ENCODE results near the gene BNIP5.
"Not testable (repeated sequence)": the region's sequence is repeated elsewhere in the genome, so short reads cannot be mapped to it uniquely, and the experiment has no call there.

The BNIP5 gene

DNA sequence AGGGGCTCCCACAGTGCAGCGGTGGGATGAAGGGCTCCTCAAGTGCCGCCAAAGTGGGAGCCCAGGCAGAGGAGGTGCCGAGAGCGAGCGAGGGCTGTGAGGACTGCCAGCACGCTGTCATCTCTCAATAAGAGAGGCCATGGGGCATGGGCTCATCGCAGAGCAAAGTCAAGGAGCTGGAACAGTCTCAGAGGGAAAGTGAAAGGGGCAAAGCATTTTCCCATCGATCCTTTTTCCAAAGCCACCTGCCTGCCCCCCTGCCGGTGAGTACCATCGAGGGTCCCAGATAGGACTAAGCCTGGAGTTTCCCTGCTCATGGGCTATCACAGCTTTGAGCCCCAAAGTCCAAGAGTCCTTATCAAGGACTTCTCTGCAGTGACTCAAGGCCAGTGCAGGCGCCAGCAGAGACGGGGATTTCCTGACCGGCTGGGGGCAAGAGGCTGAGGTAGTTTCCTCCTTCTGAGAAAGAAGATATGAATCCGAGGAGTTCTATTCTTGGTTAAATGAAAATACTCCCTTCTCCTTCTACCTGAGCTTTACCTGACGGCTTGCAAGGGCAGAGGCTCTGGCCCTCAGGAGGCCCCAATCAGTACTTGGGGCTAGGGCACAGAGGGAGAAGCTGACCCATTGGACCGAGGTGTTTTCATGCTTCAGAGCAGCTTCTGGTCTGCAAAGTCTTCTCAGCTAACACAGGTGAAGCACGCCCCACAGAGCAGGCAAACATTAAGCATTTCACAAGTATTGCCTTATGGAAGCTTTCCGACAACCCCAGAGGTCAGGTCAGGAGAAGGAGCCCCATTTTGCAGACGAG lies 28.2 kb upstream of the BNIP5 start:
- DNase-seq: no peak

DNA sequence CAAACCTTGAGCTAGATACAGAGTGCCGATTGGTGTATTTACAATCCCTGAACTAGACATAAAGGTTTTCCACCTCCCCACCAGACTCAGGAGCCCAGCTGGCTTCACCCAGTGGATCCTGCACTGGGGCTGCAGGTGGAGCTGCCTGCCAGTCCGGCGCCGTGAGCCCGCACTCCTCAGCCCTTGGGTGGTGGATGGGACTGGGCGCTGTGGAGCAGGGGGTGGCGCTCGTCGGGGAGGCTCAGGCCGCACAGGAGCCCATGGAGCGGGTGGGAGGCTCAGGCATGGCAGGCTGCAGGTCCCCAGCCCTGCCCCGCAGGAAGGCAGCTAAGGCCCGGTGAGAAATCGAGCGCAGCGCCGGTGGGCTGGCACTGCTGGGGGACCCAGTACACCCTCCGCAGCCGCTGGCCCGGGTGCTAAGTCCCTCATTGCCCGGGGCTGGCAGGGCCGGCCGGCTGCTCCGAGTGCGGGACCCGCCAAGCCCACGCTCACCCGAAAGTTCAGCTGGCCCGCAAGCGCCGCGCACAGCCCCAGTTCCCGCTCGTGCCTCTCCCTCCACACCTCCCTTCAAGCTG lies 27.5 kb upstream of the BNIP5 start:
- DNase-seq: not testable (repeated sequence)

DNA sequence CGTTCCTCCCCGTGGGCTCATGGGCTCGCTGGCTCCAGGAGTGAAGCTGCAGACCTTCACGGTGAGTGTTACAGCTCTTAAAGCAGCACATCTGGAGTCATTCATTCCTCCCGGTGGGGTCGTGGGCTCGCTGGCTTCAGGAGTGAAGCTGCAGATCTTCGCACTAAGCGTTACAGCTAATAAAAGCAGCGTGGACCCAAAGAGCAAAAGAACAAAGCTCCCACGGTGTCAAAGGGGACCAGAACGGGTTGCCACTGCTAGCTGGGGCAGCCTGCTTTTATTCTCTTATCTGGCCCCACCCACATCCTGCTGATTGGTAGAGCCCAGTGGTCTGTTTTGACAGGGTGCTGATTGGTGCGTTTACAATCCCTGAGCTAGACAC lies 26.7 kb upstream of the BNIP5 start:
- DNase-seq: not testable (repeated sequence)

DNA sequence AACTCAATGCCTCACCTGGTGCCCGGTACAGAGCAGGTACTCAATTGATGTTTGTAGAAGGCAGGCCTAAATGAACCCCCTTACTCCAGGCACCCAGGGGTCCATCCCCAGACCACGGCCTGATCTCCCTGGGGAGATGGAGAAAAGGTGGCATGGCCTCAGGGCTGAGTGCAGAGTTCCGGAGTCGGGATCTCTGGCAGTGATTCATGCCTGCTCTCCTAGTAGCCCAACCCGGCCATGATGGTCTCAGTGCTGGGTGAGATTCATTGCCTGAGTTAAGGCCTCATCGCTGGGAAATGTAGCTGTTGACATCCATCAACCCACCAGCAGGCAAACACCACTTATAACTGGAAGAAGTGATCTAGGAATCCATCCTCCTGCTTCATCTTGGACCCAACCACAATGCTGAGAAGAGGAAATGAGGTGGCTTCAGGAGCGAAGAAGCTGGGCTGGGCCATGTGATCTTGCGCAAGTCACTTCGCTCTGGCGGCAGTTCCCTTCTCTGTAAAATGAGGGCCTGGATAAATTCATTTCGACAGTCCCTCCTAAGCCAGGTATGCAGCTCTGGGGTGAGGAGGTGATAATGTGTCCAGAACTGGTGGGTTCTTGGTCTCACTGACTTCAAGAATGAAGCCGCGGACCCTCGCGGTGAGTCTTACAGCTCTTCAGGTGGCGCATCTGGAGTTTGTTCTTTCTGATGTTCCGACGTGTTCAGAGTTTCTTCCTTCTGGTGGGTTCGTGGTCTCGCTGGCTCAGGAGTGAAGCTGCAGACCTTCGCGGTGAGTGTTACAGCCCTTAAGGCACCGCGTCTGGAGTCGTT lies 26.1 kb upstream of the BNIP5 start:
- no peak for DNase-seq

DNA sequence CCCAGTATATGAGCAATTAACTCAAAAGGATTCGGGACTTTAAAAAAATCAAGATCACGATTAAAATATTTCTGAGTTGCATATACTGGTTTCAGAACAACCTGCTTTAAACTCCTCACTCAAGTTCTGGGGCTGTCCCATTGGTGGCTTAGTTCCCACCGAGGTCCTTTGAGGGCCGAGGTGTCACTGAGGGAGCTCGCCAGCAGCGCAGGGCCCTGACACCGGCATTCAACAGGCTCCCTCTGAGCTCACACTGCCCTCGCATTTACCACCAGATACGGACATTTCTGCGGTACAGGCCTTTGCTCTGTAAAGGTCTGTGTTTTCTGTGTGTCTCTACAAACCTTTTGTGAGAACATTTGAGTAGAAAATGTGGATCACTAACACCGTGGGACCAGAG lies 24.4 kb upstream of the BNIP5 start:
- no peak for DNase-seq

DNA sequence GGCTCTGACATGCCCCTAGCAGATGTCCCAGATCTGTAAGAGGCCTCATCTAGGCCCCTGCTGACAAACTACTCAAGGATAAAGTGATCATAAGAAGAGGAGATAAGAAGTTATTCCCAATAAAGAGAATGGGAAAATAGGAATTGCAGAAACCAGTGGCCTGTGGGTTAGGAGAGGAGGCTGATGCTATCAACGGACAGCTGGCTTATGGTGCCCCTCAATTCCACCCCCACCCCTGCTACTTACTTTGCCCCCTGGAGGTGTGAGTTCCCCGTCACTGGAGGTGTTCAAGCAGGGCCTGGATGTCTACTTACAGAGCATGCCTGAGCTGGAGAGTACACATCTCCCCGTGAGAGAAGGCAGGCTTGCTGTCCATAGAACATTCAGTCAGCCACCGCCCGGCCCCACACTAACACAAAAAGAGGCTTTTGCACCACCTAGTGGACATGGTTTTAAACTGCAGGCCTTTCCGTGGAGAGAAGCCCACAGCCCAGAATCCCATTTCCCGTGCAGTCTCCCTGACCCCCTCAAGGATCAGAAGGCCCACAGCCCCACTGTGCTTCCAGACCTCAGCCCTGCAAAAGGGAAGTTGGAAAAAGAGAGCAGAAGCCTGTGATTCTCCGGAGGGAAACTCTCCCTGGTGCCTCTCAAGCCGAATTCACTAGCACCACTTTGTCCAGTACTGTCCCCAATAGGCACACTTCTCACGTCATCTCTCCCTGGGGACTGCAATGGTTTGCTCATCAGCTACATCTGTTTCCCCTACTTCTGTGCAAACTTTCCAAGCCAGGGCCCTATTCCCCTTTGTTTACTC lies 23.8 kb upstream of the BNIP5 start:
- peak; percentile 77 for DNase-seq

DNA sequence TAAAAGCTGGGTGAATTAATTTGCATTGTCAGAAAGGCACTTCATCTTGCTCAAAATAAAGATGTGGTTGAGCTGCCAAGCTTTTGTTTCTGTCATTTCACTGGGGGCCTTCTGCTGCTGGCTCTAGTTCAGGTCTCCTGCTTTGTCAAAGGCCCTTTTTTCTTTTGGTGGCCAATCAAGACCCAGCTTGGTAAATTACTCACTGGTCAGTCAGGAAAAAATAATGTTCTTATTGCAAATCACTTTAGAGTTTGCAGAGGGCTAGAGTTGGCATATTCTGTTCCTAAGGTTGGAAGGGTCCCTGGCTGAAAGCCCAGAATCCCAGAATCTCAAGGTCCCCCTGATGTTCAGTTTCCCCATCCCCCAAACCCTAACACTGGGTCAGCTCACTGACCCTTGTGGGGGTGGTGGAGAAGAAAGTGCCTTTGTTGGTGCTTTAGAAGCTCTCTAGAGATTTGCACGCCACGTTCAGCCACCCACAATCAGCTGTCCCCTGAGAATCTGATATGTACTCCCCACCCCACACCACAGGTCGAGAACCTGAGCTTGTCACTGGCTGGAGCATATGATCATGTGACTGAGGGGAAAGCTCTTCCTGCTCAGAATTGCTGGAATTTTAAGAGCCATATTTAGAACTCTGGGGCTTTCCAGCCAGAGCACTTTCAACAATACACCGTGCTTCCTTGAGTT lies 21.7 kb upstream of the BNIP5 start:
- DNase-seq: no peak

DNA sequence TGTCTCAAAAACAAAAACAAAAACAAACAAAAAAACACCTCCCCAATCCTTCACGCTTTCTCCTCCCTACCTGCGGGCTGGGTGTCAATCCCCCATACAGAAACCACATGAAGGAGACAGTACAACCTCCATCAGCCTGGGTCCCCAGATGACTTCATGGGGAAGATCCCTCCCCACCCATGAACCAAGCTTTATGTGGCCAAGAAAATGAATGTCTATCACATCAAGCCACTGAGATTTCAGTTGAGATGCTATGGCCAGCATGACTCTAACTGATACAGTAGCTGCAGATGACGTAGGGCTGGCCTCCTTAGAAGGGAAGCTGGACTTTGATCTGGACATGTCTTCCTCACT lies 21.2 kb upstream of the BNIP5 start:
- no peak for DNase-seq

- DNase-seq: no peak
Observed at GRCh38 chr6:36355819-36356218, 19.1 kb upstream of the BNIP5 start.

- DNase-seq: no peak
Observed at GRCh38 chr6:36353411-36353915, 16.8 kb upstream of the BNIP5 start.

DNA sequence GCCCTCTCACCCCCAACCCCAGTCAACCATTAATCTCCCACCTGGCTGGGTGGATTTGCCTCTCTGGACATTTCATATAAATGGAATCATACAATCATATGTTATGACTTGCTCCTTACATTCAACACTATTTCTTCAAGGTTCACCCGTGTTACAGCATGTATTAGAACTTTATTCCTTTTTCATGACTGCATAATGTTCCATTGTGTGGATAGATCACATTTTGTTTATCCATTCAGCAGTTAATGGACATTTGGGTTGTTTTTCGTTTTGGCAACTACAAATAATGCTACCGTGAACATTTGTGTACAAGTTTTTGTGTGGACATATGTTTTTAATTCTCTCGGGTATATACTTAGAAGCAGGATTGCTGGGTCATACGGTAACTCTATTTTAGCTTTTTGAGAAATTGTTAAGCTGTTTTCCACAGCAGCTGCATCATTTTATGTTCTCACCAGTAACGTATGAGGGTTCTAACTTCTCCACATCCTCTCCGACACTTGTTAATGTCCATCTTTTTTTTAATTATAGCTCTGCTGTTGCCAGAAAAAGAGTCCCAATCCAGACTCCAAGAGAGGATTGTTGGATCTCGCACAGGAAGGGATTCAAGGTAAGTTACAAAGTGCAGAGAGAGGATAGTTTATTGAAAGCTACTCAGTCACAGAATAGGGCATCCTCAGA lies 15.9 kb upstream of the BNIP5 start:
- DNase-seq: no peak

- DNase-seq: no peak
Observed at GRCh38 chr6:36350681-36351571, 14.2 kb upstream of the BNIP5 start.

GRCh38 chr6:36350082-36350481 lies 13.4 kb upstream of the BNIP5 start:
- no peak for DNase-seq

- no peak for DNase-seq
Observed at GRCh38 chr6:36349240-36349639, 12.6 kb upstream of the BNIP5 start.

- DNase-seq: no peak
Observed at GRCh38 chr6:36347621-36348020, 10.9 kb upstream of the BNIP5 start.

GRCh38 chr6:36346486-36347273 lies 10.0 kb upstream of the BNIP5 start:
- no peak for DNase-seq

GRCh38 chr6:36345681-36346466 lies 9.2 kb upstream of the BNIP5 start:
- no peak for DNase-seq

DNA sequence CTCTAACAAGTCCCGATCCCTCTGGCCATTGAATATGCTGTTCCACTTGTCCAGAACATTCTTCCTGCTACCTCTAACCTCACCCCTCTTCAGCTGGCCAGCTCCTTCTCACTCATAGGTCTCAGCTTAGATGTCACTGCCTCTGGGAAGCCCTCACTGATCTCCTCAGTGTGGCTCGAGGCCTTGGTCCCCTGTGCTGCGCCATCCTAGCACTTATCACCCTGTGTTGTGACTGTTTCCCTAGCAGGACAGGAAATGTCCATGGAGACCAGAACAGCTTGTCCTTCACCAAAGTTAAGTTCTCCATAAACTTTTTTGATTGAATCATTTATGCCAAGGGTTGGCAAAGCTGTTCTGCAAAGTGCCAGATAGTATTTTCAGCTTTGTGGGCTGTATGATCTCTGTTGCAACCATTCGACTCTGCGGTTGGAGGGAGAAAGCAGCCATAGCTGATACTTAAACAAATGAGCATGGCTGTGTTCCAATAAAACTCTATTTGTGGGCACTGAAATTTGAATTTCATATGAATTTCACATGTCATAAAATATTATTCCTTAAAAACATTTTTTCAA lies 6.5 kb upstream of the BNIP5 start:
- no peak for DNase-seq

All from CD4-positive, alpha-beta T cell treated with Interleukin-10 for 1 hour (primary cell).